Fibroblast of lung (primary cell): Measurements from ENCODE around the gene CLIC1. TPM values are rescaled to one million over a fixed set of nuclear protein-coding genes. Genes with fewer than 3 reads are reported as not detected.
A peak's percentile ranks its signal among the peaks of the same experiment; 100 is the strongest.

Experiments used
- DNase-seq, 2 donors: peaks; one replicate each; pipeline versions ENCODE4 v3.0.0 to v3.0.0-alpha.2; 2010; ENCODE audit warnings: low read depth in 2 of 2
- H2AFZ ChIP-seq: 2 replicates; pipeline ENCODE4 v1.5.1; 2012; ENCODE audit warnings: low read length, control low read depth, inconsistent platforms
- H3K27ac ChIP-seq: 2 replicates; pipeline ENCODE4 v1.5.1; 2011; ENCODE audit warnings: low read length, control low read depth; ENCODE audit not compliant: insufficient read depth
- H3K27me3 ChIP-seq: 2 replicates; pipeline ENCODE4 v1.5.1; 2011; ENCODE audit warnings: mild to moderate bottlenecking, low read length; ENCODE audit not compliant: control insufficient read depth, insufficient read depth
- H3K36me3 ChIP-seq: 2 replicates; pipeline ENCODE4 v1.5.1; 2011; ENCODE audit warnings: low read length; ENCODE audit not compliant: control insufficient read depth, insufficient read depth
- H3K4me1 ChIP-seq: 2 replicates; pipeline ENCODE4 v1.5.1; 2011; ENCODE audit warnings: low read length; ENCODE audit not compliant: control insufficient read depth, insufficient read depth; ENCODE audit errors: extremely low read depth
- H3K4me2 ChIP-seq: 2 replicates; pipeline ENCODE4 v1.5.1; 2011; ENCODE audit warnings: low read length, control low read depth; ENCODE audit not compliant: insufficient read depth; ENCODE audit errors: extremely low read depth
- H3K4me3 ChIP-seq, 4 experiments: fragments of 200-600 bp in 1 of 4; sonication (generic) in 1 of 4; replicated peaks in 1 of 4; 2 replicates each; pipeline ENCODE4 v1.5.1; 2011 to 2016; ENCODE audit warnings: low read length in 4 of 4, low read depth in 3 of 4, mild to moderate bottlenecking in 3 of 4, control low read depth in 2 of 4, inconsistent platforms in 1 of 4, mixed read lengths in 1 of 4; ENCODE audit not compliant: insufficient read depth in 1 of 4; ENCODE audit errors: control extremely low read depth in 1 of 4
- H3K79me2 ChIP-seq: 2 replicates; pipeline ENCODE4 v1.5.1; 2012; ENCODE audit warnings: mild to moderate bottlenecking, low read length, inconsistent platforms; ENCODE audit not compliant: control insufficient read depth, insufficient read depth
- H3K9ac ChIP-seq: 2 replicates; pipeline ENCODE4 v1.5.1; 2011; ENCODE audit warnings: mild to moderate bottlenecking, low read length, control low read depth; ENCODE audit not compliant: insufficient read depth
- H3K9me3 ChIP-seq: 2 replicates; pipeline ENCODE4 v1.5.1; 2012; ENCODE audit warnings: low read depth, low read length; ENCODE audit not compliant: control insufficient read depth, insufficient read depth
- H4K20me1 ChIP-seq: 2 replicates; pipeline ENCODE4 v1.5.1; 2011; ENCODE audit warnings: low read length; ENCODE audit not compliant: control insufficient read depth, insufficient read depth; ENCODE audit errors: extremely low read depth
- EZH2 ChIP-seq: IDR thresholded peaks from 2 replicates; pipeline ENCODE4 v1.5.1; 2012; ENCODE audit warnings: low read length, control low read depth, mild to moderate bottlenecking; ENCODE audit errors: missing control alignments
- polyA plus RNA-seq, 2 donors: library from polyadenylated mRNA; depleted of rRNA in 1 of 2; stranded (reverse) in 1 of 2; unstranded in 1 of 2; fragments of >200 nt; gene quantifications; 2 replicates each; pipeline ENCODE4 v1.2.1, GENCODE V29; 2011 to 2012; ENCODE audit warnings: missing spikeins in 1 of 2
- total RNA-seq: library from RNA; depleted of rRNA; stranded (reverse); fragments of >200 nt; gene quantifications from 2 replicates; pipeline ENCODE4 v1.2.1, GENCODE V29; 2014
- TF ChIP-seq, protein P1 (sequence below), 2 donors: IDR thresholded peaks in 1 of 2; conservative IDR thresholded peaks in 1 of 2; 1 replicate in 1 of 2; 2 replicates in 1 of 2; pipeline ENCODE4 v1.5.1; 2011 to 2012; ENCODE audit warnings: low read length in 2 of 2, control low read depth in 1 of 2, inconsistent platforms in 1 of 2, low read depth in 1 of 2, mild to moderate bottlenecking in 1 of 2

The CLIC1 gene
- total and polyA plus RNA-seq, 2 donors (not counting 1 experiment from before 2014, with no cell fraction given), result 615 to 639 TPM

DNA sequence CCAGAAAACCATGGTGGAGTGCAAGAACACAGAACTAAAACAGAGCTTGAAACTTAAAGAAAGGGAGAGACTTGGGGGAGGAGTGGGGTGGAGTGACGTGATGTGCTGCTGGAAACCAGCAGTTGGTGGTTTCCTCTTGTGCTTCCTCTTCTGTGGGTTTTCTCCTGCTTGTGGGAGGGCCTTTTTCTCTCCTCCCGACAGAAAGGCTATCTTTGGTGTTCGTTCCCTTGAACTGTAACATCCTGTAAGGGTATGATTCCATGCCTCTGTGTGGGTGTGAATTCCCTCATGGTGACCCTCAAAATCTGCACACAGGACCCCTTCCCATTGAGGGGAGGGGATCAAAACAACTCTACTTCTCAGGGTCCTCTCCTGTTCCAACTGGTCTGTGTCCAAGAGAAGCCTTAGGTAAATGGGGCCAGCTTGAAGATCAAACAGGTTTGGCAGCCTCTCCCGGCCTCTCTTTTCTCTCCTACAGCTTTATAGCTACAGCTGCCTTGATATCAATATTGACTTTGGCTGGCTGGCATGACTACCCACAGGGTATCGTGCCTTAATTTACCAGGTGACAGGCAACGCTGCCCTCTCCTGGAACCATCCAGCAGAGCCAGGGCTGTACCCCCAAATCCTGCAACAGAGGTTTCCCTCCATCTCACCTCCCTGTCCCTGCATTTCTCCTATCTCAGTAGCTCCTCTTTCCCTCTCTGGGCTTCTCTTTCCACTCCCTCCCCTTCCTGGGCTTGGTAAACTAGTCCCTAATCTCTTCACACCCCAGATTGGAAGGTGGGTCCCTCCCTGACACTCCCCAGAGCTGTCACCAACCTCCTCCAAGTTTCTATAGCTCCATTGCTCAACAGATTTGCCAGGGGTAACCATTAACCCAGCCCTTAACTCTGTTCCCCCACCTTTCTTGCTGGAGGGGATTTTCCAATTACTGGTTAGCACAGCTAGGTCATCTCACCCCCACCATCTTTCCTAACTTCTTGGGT lies 2.0 kb upstream of the CLIC1 start:
- Histone ChIP-seq H4K20me1 (no peaks in the 10 kb centered on the region), H3K27me3 (no peaks in the 10 kb centered on the region), H3K9ac (no peak overlapping the region), H3K27ac (peak overlapping the region; percentile 79), H3K4me3 (peak overlapping the region in 2 of 4 experiments; percentile 17 to 19), H2AFZ (peak overlapping the region; percentile 42), H3K4me2 (peak overlapping the region; percentile 55), H3K4me1 (peaks cover 31% of the 10 kb centered on the region), H3K9me3 (no peaks in the 10 kb centered on the region), H3K79me2 (peaks cover 44% of the 10 kb centered on the region), H3K36me3 (peaks cover 7% of the 10 kb centered on the region)
- TF ChIP-seq, protein P1, sequence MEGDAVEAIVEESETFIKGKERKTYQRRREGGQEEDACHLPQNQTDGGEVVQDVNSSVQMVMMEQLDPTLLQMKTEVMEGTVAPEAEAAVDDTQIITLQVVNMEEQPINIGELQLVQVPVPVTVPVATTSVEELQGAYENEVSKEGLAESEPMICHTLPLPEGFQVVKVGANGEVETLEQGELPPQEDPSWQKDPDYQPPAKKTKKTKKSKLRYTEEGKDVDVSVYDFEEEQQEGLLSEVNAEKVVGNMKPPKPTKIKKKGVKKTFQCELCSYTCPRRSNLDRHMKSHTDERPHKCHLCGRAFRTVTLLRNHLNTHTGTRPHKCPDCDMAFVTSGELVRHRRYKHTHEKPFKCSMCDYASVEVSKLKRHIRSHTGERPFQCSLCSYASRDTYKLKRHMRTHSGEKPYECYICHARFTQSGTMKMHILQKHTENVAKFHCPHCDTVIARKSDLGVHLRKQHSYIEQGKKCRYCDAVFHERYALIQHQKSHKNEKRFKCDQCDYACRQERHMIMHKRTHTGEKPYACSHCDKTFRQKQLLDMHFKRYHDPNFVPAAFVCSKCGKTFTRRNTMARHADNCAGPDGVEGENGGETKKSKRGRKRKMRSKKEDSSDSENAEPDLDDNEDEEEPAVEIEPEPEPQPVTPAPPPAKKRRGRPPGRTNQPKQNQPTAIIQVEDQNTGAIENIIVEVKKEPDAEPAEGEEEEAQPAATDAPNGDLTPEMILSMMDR (conservative IDR thresholded peaks at IDR 0.05 in 1 of 2, IDR thresholded peaks at IDR 0.05 in 1 of 2; ENCODE audit: low read depth in 1 of 2, low read length in 2 of 2), result peak; percentile 24 to 34
- no peak for TF ChIP-seq EZH2
- peak; percentile 84 to 87 for DNase-seq

DNA sequence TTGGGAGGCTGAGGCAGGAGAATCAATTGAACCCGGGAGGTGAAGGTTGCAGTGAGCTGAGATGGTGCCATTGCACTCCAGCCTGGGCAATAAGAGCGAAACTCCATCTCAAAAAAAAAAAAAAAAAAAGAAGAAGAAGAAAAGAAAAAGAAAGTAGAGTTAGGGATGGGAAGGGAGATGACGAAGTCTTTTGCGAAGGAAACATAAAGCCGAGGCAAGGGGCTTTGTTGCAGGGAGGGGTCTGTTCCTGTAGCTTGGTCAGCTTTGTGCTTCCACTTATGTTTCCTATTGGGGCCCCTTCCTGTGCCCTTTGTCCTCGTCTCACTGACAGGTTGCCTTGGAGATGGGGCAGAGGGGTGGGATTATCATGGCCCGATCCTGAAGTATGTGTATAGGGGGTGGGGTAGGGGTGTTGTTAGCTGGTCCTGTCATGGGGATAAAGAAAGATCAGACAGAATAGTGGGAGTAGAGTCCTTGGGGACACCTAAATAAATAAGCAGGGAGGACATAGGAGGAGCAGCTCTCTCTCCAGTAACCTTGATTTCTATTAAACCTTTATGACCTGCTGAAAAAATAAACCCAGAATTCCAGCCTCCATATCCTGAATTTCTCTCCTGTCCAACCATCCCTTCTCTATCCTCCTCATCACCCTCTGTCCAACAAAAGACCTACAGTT lies 1.1 kb upstream of the CLIC1 start:
- peak in 1 of 2 donors; percentile 65 for DNase-seq
- Histone ChIP-seq H3K79me2 (peaks cover 48% of the 10 kb centered on the region), H3K4me1 (peaks cover 31% of the 10 kb centered on the region), H3K9ac (no peak overlapping the region), H2AFZ (no peak overlapping the region), H3K9me3 (no peaks in the 10 kb centered on the region), H3K4me3 (peak overlapping the region in 1 of 4 experiments; percentile 19), H3K36me3 (peaks cover 9% of the 10 kb centered on the region), H4K20me1 (no peaks in the 10 kb centered on the region), H3K27me3 (no peaks in the 10 kb centered on the region), H3K27ac (peak overlapping the region; percentile 79), H3K4me2 (peak overlapping the region; percentile 49)
- TF ChIP-seq, protein P1 (conservative IDR thresholded peaks at IDR 0.05 in 1 of 2, IDR thresholded peaks at IDR 0.05 in 1 of 2; ENCODE audit: low read depth in 1 of 2, low read length in 2 of 2), result no peak
- TF ChIP-seq EZH2, result no peak

- Histone ChIP-seq H3K4me2 (peak overlapping the region; percentile 98), H3K36me3 (peaks cover 15% of the 10 kb centered on the region), H2AFZ (peak overlapping the region; percentile 41), H3K27me3 (no peaks in the 10 kb centered on the region), H3K4me1 (peaks cover 32% of the 10 kb centered on the region), H3K9ac (peak overlapping the region; percentile 77), H3K4me3 (peak overlapping the region; percentile 89 to 99 (median 97)), H3K9me3 (no peaks in the 10 kb centered on the region), H3K79me2 (peaks cover 52% of the 10 kb centered on the region), H4K20me1 (no peaks in the 10 kb centered on the region), H3K27ac (peak overlapping the region; percentile 88)
- TF ChIP-seq, protein P1 (conservative IDR thresholded peaks at IDR 0.05 in 1 of 2, IDR thresholded peaks at IDR 0.05 in 1 of 2; ENCODE audit: low read depth in 1 of 2, low read length in 2 of 2), result no peak
- TF ChIP-seq EZH2, result no peak
- no peak for DNase-seq
Observed at GRCh38 chr6:31736768-31737314, 511 bp upstream of the CLIC1 start.
